GM18951 (cell line): ENCODE data around the gene JARID2.

Source experiments
- POLR2A ChIP-seq: IDR thresholded peaks from 4 replicates; pipeline ENCODE4 v1.6.1; 2011; ENCODE audit warnings: mild to moderate bottlenecking; ENCODE audit not compliant: insufficient read length, insufficient read depth; ENCODE audit errors: extremely low read depth
- in situ Hi-C: fragments of 300-500 bp; cut with MboI; formaldehyde crosslinking; loops from one replicate; pipeline ENCODE4 v1.12.0; 2022; ENCODE audit warnings: low sequenced_read_pairs, mixed read lengths, inconsistent platforms; ENCODE audit not compliant: unreplicated experiment

JARID2 gene

GRCh38 chr6:15366003-15366535, 120.2 kb downstream of the JARID2 start:
- in situ Hi-C loops = no loop called here
- TF ChIP-seq POLR2A = no peak

DNA sequence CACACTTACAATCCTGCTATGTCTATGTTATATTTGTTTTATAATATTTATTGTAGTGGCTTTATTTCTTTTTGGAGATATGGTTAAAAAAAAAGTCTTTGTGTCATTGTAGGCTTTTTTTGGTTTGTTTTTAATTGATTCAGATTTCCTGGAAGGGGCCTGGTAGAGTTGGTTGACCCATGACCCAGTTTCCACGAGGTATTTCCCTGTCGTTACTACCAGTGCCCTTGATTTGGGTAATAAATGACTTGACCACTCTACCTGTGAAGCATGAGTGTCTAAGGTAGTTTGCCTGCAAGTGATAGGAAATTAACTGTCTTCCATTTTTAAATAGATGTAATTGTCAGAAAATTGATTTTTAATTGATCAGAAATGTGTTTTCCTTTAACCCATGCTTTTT, 121.0 kb downstream of the JARID2 start:
- in situ Hi-C loops = no loop called here
- no peak for TF ChIP-seq POLR2A

GRCh38 chr6:15368186-15368585, 122.3 kb downstream of the JARID2 start:
- in situ Hi-C loops = no loop called here
- no peak for TF ChIP-seq POLR2A

DNA sequence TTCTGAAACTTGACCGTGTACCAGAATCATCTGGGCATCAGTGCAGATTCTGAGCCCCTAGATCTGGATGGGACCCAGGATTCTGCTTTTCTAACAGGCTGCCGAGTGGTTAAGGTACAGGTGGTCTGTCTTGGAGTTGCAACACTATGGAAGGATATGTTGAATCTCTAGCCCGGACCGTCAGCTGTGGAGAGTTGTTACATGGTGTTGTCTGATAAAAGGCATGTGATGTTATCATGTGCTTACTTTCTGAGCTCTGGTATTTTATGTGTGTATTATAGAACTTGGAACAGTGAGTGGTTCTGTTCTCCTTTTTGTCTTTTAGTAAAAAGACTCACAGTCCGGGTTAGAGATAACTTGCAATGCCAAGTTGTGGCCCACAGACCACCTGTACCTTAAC, 123.0 kb downstream of the JARID2 start:
- in situ Hi-C loops = no loop called here
- TF ChIP-seq POLR2A = no peak

DNA sequence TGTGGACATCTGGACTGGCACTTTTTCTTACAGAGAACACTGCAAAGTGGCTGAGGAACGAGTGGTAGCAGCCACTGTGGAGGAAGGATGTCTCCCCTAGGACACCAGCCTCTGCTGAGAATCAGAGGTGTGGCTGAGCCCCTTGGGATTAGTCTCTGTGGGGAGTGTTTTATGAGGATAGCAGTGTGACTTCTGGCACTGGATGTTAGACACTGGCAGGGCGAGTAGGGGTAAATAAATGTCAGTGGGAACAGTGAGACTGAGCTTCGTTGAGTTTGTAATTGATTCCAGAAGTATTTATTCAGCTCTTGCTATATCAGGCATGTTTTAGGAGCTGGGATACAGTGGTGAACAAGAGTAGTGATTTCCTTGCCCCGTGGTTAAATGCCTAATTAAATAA, 124.0 kb downstream of the JARID2 start:
- no peak for TF ChIP-seq POLR2A
- in situ Hi-C loops = no loop called here

DNA sequence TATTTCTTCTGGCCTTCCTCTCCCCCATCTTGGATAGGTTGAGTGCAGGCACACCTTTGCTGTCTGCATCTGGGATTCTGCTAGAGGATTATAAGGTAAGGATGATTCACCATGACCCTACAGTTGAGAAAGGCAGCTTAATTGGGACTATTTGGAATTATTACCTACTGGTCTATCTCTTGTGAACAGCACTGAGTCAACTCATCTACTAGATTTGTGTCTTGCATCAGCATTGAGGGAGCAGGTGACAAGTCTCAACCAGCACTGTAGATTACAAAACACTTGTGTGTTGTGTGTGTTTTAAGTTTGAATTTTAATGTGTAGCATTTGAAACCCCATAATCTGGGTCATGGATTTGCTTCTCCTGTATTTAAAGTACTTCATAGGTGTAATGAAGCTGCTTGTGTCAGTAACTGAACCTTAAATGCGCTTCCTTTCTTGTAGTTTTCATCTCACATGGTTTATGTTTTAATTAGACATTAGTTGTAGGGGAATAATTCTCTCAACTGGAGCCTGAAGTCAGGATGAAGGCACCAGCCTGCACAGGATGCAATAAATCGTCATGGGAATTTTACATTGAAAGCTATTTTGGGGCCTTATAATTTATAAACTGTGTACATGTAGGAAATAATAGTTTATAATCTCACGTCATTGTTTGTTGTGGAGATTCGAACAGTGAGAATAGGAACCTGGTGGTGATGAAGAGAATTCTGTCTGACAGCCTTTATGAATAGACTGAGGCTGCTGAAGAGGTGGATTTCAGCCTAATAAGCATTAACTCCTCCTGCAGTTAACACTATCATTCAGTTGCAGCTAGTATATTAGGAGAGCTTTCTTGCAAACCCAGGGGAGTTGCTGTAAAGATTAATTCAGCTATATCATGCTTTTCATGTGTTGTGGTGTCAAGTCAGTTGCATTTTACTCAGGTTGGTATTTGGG, 125.1 kb downstream of the JARID2 start:
- in situ Hi-C loops = no loop called here
- no peak for TF ChIP-seq POLR2A

DNA sequence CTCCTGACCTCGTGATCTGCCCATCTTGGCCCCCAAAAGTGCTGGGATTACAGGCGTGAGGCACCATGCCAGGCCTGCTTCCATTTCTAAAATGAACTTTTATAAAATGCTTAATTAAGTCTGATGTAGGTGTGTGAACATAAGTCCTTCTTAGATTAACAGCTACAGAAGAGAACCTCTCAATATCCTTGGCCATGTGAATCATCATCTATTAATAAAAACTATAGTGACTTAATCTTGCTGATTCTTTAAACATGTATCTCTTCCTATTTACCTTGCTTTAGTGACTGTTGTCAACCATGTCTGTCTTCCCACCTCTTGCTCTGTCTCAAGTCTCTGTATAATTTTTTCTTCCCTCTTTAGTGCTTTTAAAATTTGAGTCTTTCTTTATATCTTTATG, 127.1 kb downstream of the JARID2 start:
- in situ Hi-C loops = no loop called here
- no peak for TF ChIP-seq POLR2A

- in situ Hi-C loops = no loop called here
- no peak for TF ChIP-seq POLR2A
These were observed 128.2 kb downstream of the JARID2 start for GRCh38 chr6:15374119-15374518.

DNA sequence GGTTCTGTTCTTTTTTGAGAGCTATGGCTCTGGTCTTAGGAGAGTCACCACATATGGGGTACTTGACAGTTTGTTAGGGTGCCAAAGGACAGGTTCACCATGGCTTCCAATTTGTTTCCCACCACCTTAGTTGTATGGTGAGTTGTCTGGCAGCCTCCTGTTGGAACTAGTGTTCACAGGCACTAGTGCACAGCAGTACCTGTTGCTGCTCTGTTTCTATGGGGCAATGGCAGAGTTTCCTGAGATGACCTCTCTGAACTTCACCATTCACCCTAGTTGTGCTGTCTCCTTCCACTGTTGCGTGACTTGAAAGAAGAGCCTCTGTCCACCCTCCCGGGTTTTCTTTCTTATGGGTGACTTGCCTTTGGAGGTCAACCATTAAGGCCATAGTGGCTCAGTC, 129.1 kb downstream of the JARID2 start:
- in situ Hi-C loops = no loop called here
- no peak for TF ChIP-seq POLR2A

GRCh38 chr6:15375638-15376290, 129.9 kb downstream of the JARID2 start:
- in situ Hi-C loops = no loop called here
- TF ChIP-seq POLR2A = no peak

DNA sequence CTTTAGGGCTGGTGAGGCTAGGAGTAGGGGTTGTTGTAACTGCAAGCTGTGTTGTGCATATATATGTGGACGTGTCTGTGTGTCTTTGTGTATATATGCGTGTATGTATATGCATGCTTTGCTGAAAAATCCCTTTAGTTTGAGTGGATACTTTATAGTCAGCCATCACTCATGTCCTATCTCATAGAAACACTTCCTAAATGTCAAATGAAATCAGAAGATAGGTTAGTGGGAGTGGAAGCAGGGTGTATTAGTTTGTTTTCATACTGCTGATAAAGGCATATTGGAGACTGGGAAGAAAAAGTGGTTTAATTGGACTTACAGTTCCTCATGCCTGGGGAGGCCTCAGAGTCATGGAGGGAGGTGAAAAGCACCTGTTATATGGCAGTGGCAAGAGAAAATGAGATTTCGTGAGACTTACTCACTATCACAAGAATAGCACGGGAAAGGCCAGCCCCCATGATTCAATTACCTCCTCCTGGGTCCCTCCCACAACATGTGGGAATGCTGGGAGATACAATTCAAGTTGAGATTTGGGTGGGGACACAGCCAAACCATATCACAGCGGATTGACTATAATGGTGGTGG, 131.1 kb downstream of the JARID2 start:
- no peak for TF ChIP-seq POLR2A
- in situ Hi-C loops = no loop called here

- in situ Hi-C loops = no loop called here
These were observed 132.4 kb downstream of the JARID2 start for GRCh38 chr6:15378272-15378671.

DNA sequence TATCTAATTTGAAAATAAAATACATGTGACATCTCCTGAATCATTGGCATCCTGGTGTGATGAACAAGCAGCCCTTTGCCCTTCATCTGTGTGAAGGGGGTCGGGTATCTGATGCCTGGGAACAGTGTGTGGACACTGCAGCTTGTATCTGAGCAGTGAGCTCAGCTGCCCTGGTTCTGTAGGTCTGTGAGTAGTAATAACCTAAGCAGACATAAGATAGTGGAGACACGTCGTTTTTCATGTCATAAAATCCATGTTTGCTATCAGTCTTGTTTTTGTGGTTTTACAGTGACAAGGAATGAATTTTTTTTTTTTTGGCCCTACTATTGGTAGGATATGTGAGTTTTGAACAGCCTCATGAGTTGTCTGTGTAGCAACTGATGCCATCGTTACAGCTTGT, 133.0 kb downstream of the JARID2 start:
- TF ChIP-seq POLR2A = no peak
- in situ Hi-C loops = no loop called here

More at GRCh38 chr6:15378272-15378671, 132.4 kb downstream of the JARID2 start:
- no peak for TF ChIP-seq POLR2A
